Psoas muscle (tissue), 8 donors: ENCODE data around the gene BST1. TPM values are rescaled to one million over a fixed set of nuclear protein-coding genes. Genes with fewer than 3 reads are reported as not detected.

Experiments used
- ATAC-seq, 4 donors: fragments of 200-7000 bp; cut with Tn5 transposase; one replicate each; pipeline ENCODE4 v1.9.1; 2020; ENCODE audit warnings: moderate library complexity in 3 of 4, mild to moderate bottlenecking in 2 of 4
- DNase-seq, 2 donors: peaks; one replicate each; pipeline ENCODE4 v3.0.0-alpha.2; 2020
- H3K27ac ChIP-seq: fragments of 200-600 bp; one replicate; pipeline ENCODE4 v1.8.0; 2022
- H3K27me3 ChIP-seq, 3 donors: fragments of 200-600 bp in 1 of 3; one replicate each; pipeline versions ENCODE4 v1.6.1 to v1.8.0; 2013 to 2022; ENCODE audit warnings: low read length in 2 of 3, mild to moderate bottlenecking in 2 of 3, moderate library complexity in 1 of 3; ENCODE audit not compliant: insufficient read depth in 3 of 3
- H3K36me3 ChIP-seq, 2 donors: fragments of 200-600 bp in 1 of 2; one replicate each; pipeline versions ENCODE4 v1.6.1 to v1.8.0; 2013 to 2022; ENCODE audit warnings: low read depth in 1 of 2, mild to moderate bottlenecking in 1 of 2, moderate library complexity in 1 of 2; ENCODE audit not compliant: insufficient read depth in 1 of 2
- H3K4me1 ChIP-seq: fragments of 200-600 bp; one replicate; pipeline ENCODE4 v1.8.0; 2022
- H3K4me3 ChIP-seq: fragments of 200-600 bp; one replicate; pipeline ENCODE4 v1.8.0; 2022; ENCODE audit warnings: mild to moderate bottlenecking
- H3K9me3 ChIP-seq: fragments of 200-600 bp; one replicate; pipeline ENCODE4 v1.8.0; 2022
- WGBS, 3 donors: extraction: QIAGEN DNeasy Blood & Tissue Kit; methylation state at CpG; one replicate each; pipeline versions ENCODE4 v1.1.6 to v1.1.7; 2013; 5-methylcytosine and 5-hydroxymethylcytosine counted together
- intact Hi-C, 2 donors: fragments of 100-400 bp; cut with DNase I; formaldehyde crosslinking; loops; one replicate each; pipeline versions ENCODE4 v1.11.0 to v1.14.2; 2022
- polyA plus RNA-seq, 3 donors: library from polyadenylated mRNA; stranded (reverse); fragments of 200-250 nt; gene quantifications; one replicate each; pipeline ENCODE4 v1.2.3, GENCODE V29; 2013
- total RNA-seq, 4 donors: library from RNA; stranded (reverse); fragmentation: NEBNext Ultra II Directional in 2 of 4; extraction: Animal tissue kit (Norgen Biotek cat#: 25700) in 2 of 4; gene quantifications; one replicate each; pipeline versions ENCODE4 v1.2.1 to v1.2.4, GENCODE V29; 2021 to 2023
- TF ChIP-seq, protein P1 (sequence below): fragments of 200-600 bp; IDR thresholded peaks from one replicate; pipeline ENCODE4 v1.8.0; 2022; ENCODE audit warnings: antibody characterized with exemption
- donor health status: healthy with polysubstance abuse.
- donor health status: DM: no; HTN: no; CAD: no; lungs with moderate emphysema.
- donor health status: Bipolar disorder and iron deficiency.
- donor health status: healthy.
- donor health status: DM: yes; HTN: yes; CAD: no.
- donor health status: DM: no; HTN: no; CAD: no.
- donor health status: DM: no; HTN: no; CAD: no.
- donor health status: DM: yes; HTN: yes; CAD: no.

BST1 gene
- total and polyA plus RNA-seq, 7 donors: 0.98 to 2.1 (median 1.3) TPM

DNA sequence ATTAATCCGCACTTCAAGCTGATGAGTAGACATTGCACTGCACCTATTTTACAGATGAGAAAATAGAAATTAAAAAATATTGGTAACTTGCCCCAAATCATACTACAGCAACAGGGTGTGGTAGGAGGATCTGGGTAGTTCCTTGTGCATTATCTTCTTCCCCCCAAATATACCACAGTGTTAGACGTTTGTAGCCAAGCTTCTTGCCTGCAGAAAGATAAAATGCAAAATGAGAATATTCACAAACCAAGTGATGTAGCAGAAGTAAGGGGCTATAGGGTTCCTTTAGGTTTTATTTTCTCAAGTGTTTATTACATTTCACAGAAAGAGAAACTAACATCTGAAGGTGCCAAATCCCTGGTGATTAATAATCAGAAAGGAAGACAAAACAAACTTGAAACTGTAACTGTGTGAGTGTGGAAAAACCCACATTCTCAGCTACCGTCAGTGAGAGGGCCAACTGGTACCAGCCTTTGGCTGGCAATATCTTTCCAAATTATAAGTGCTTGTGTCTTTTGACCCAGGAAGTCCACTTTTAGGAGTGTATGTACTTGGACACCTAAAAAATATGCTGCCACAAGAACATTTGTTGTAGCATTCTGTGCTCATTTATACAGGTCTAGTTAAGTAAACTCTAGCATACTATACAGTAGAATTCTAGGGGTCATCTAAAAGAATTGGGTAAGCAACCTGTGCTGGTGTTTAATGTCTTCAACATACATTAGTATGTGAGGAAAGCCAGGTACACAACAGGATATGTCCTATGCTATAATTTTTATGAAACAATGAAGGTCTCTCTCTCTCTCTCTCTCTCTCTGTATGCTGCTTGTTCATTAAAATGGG is 68.6 kb downstream of the BST1 start:
- Histone ChIP-seq H3K9me3 (no peaks in the 10 kb centered on the region), H3K36me3 (peaks cover 0 to 10% of the 10 kb centered on the region in 2 donors), H3K27ac (no peak overlapping the region), H3K4me3 (no peak overlapping the region), H3K27me3 (no peaks in the 10 kb centered on the region), H3K4me1 (no peaks in the 10 kb centered on the region)
- intact Hi-C loops: no loop called here
- 60 to 71% (median 66%) methylated on average over 3 of the region's 3 CpGs for WGBS, 3 donors
- DNase-seq (no peak), ATAC-seq (no peak)
- TF ChIP-seq, protein P1, sequence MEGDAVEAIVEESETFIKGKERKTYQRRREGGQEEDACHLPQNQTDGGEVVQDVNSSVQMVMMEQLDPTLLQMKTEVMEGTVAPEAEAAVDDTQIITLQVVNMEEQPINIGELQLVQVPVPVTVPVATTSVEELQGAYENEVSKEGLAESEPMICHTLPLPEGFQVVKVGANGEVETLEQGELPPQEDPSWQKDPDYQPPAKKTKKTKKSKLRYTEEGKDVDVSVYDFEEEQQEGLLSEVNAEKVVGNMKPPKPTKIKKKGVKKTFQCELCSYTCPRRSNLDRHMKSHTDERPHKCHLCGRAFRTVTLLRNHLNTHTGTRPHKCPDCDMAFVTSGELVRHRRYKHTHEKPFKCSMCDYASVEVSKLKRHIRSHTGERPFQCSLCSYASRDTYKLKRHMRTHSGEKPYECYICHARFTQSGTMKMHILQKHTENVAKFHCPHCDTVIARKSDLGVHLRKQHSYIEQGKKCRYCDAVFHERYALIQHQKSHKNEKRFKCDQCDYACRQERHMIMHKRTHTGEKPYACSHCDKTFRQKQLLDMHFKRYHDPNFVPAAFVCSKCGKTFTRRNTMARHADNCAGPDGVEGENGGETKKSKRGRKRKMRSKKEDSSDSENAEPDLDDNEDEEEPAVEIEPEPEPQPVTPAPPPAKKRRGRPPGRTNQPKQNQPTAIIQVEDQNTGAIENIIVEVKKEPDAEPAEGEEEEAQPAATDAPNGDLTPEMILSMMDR: no peak

DNA sequence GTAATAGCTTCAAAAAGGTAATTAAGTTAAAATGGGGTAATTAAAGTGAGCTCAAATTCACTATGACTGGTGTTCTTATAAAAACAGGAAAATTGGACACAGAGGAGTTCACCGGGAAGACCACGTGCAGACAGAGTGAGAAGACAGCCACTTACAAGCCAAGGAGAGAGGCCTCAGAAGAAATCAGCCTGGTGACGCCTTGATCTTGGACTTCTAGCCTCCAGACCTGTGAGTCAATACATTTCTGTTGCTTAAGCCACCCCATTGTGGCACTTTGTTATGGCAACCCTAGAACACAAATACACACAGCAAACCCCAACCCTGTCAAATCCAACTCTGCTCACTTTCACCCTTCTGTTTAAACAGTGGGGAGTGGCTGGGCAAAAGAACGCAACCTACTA is 71.2 kb downstream of the BST1 start:
- Histone ChIP-seq H3K27me3 (no peaks in the 10 kb centered on the region), H3K4me1 (peaks cover 3% of the 10 kb centered on the region), H3K36me3 (peaks cover 0 to 10% of the 10 kb centered on the region in 2 donors), H3K4me3 (no peak overlapping the region), H3K9me3 (no peaks in the 10 kb centered on the region), H3K27ac (no peak overlapping the region)
- no peak for ATAC-seq
- TF ChIP-seq, protein P1: no peak
- 81 to 91% (median 83%) methylated on average over 4 of the region's 4 CpGs for WGBS, 3 donors
- intact Hi-C loops: no loop called here
- DNase-seq: no peak

DNA sequence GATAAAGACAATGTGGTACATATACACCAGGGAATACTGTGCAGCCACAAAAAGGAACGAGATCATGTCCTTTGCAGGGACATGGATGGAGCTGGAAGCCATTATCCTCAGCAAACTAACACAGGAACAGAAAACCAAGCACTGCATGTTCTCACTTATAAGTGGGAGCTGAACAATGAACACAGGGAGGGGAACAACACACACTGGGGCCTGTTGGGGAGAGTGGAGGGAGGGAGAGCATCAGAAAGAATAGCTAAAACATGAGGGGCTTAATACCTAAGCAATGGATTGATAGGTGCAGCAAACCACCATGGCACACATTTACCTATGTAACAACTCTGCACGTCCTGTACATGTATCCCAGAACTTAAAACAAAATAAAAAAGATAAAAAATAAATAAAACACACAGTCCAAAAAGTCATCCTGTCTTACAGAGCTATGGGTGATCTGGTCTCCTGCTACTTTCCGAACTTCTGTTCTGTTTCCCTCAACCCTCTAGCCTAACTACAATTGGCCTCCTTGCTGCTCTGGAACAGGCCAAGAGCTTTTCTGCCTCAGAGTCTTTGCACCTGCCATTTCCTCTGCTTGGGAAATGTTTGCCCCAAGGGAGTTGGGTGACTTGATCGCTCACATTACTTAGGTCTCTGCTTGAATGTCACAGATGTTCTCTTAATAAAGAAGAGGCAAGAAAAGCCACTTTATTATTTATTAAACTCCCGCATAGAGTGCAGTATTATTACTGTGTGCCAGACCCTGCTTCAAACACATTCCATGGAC is 74.2 kb downstream of the BST1 start:
- TF ChIP-seq, protein P1: no peak
- ATAC-seq (peak in 2 of 4 donors; percentile 31 to 33), DNase-seq (no peak)
- Histone ChIP-seq H3K9me3 (no peaks in the 10 kb centered on the region), H3K4me3 (peak overlapping the region; percentile 73), H3K27ac (peak overlapping the region; percentile 85), H3K36me3 (no peaks in the 10 kb centered on the region), H3K4me1 (peaks cover 20% of the 10 kb centered on the region), H3K27me3 (no peaks in the 10 kb centered on the region)
- WGBS, 3 donors: 39 to 68% (median 41%) methylated on average over 5 of the region's 5 CpGs
- intact Hi-C loops: no loop called here

DNA sequence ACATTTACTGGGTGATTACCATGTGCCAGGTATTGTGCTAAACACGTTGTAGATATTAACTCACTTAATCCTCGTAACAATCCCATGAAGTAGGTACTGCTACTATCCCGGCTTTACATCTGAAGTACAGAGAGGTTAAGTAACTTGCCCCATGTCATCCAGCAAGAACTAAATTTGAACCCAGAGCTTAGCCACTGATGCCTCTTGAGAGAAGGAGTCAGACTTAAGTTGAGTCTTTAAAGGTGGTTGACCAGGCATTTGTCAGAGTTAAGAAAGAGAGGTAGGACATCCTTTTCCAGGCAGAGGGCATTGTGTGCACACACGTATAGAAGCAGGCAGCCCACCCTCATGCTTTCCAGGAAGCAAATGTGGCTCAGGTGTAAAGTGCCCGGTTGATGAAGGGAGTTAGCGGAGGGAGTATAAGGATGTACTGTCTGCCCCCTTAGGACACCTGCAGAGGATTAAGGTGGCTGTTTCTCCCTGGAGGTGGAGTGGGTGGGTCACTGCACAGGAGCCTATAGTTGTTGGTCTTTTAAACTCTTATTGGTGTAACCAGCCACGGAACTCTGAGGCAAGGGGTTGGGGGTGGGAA is 74.9 kb downstream of the BST1 start:
- intact Hi-C loops: loop anchor here in 1 of 2 donors (2.0 kb wide), 1 partner anchor 21 kb away; no protein-coding TSS in a partner anchor

More for the DNA sequence above, 74.9 kb downstream of the BST1 start:
- ATAC-seq: peak in 1 of 4 donors; percentile 11
- Histone ChIP-seq H3K27ac (peak overlapping the region; percentile 85), H3K4me3 (peak overlapping the region; percentile 73), H3K4me1 (peaks cover 20% of the 10 kb centered on the region), H3K27me3 (no peaks in the 10 kb centered on the region), H3K9me3 (no peaks in the 10 kb centered on the region), H3K36me3 (no peaks in the 10 kb centered on the region)
- DNase-seq: no peak
- TF ChIP-seq, protein P1: no peak
- 39 to 63% (median 47%) methylated on average over 7 of the region's 7 CpGs for WGBS, 3 donors
